Parathyroid adenoma (tissue), 2 donors: Measurements from ENCODE around the gene ITIH5.

Experiments used
- H2AFZ ChIP-seq: fragments of 300-600 bp; sonication (generic); one replicate; pipeline ENCODE4 v1.7.0; 2017; ENCODE audit warnings: antibody characterized with exemption, mild to moderate bottlenecking
- H3K27ac ChIP-seq: fragments of 300-600 bp; sonication (generic); one replicate; pipeline ENCODE4 v1.7.0; 2017
- H3K27me3 ChIP-seq: fragments of 300-600 bp; sonication (generic); one replicate; pipeline ENCODE4 v1.7.0; 2017; ENCODE audit warnings: low read length; ENCODE audit not compliant: control insufficient read depth, insufficient read depth
- H3K36me3 ChIP-seq: fragments of 300-600 bp; sonication (generic); one replicate; pipeline ENCODE4 v1.7.0; 2017; ENCODE audit warnings: low read length; ENCODE audit not compliant: control insufficient read depth, insufficient read depth
- H3K4me1 ChIP-seq: fragments of 300-600 bp; sonication (generic); one replicate; pipeline ENCODE4 v1.7.0; 2017; ENCODE audit warnings: control low read depth
- H3K4me2 ChIP-seq: fragments of 300-600 bp; sonication (generic); one replicate; pipeline ENCODE4 v1.7.0; 2017; ENCODE audit warnings: low read length
- H3K4me3 ChIP-seq: fragments of 300-600 bp; sonication (generic); one replicate; pipeline ENCODE4 v1.7.0; 2017; ENCODE audit warnings: low read depth, low read length
- H3K79me2 ChIP-seq: fragments of 300-600 bp; sonication (generic); one replicate; pipeline ENCODE4 v1.7.0; 2017; ENCODE audit warnings: control low read depth
- H3K9ac ChIP-seq: fragments of 300-600 bp; sonication (generic); one replicate; pipeline ENCODE4 v1.7.0; 2017; ENCODE audit warnings: mild to moderate bottlenecking
- H3K9me3 ChIP-seq: fragments of 300-600 bp; sonication (generic); one replicate; pipeline ENCODE4 v1.7.0; 2017; ENCODE audit warnings: low read length; ENCODE audit not compliant: control insufficient read depth
- CTCF ChIP-seq: fragments of 300-600 bp; sonication (generic); IDR thresholded peaks from one replicate; pipeline ENCODE4 v1.7.0; 2017; ENCODE audit warnings: antibody characterized with exemption, mild to moderate bottlenecking
- donor health status: primary hyperparathyroidism.

Gene ITIH5

GRCh38 chr10:7585228-7585627 is 81.5 kb downstream of the ITIH5 start:
- H3K4me1 ChIP-seq: no peaks in the 10 kb centered on the region
- no peaks in the 10 kb centered on the region for H3K9me3 ChIP-seq
- no peak for TF ChIP-seq CTCF
- H3K36me3 ChIP-seq: no peaks in the 10 kb centered on the region
- H3K27ac ChIP-seq: no peak overlapping the region
- H2AFZ ChIP-seq: no peak overlapping the region
- H3K9ac ChIP-seq: no peak overlapping the region
- no peak overlapping the region for H3K4me3 ChIP-seq
- no peaks in the 10 kb centered on the region for H3K79me2 ChIP-seq
- H3K4me2 ChIP-seq: no peak overlapping the region
- no peaks in the 10 kb centered on the region for H3K27me3 ChIP-seq

GRCh38 chr10:7583626-7584025 is 83.1 kb downstream of the ITIH5 start:
- no peak overlapping the region for H2AFZ ChIP-seq
- no peak overlapping the region for H3K4me3 ChIP-seq
- no peaks in the 10 kb centered on the region for H3K9me3 ChIP-seq
- no peak overlapping the region for H3K27ac ChIP-seq
- H3K27me3 ChIP-seq: no peaks in the 10 kb centered on the region
- no peak for TF ChIP-seq CTCF
- H3K36me3 ChIP-seq: no peaks in the 10 kb centered on the region
- no peaks in the 10 kb centered on the region for H3K79me2 ChIP-seq
- H3K4me1 ChIP-seq: no peaks in the 10 kb centered on the region
- H3K4me2 ChIP-seq: no peak overlapping the region
- no peak overlapping the region for H3K9ac ChIP-seq

- TF ChIP-seq CTCF: no peak
Observed at GRCh38 chr10:7580520-7580919, 86.2 kb downstream of the ITIH5 start.

GRCh38 chr10:7579681-7580080 is 87.1 kb downstream of the ITIH5 start:
- TF ChIP-seq CTCF: no peak
- Histone ChIP-seq H3K4me3 (no peak overlapping the region), H3K36me3 (no peaks in the 10 kb centered on the region), H3K79me2 (no peaks in the 10 kb centered on the region), H3K9ac (no peak overlapping the region), H3K4me1 (no peaks in the 10 kb centered on the region), H3K27ac (no peak overlapping the region), H3K9me3 (no peaks in the 10 kb centered on the region), H3K27me3 (no peaks in the 10 kb centered on the region), H2AFZ (no peak overlapping the region), H3K4me2 (no peak overlapping the region)

More at GRCh38 chr10:7580520-7580919, 86.2 kb downstream of the ITIH5 start:
- no peaks in the 10 kb centered on the region for H3K36me3 ChIP-seq
- no peaks in the 10 kb centered on the region for H3K9me3 ChIP-seq
- H3K4me1 ChIP-seq: no peaks in the 10 kb centered on the region
- H3K4me3 ChIP-seq: no peak overlapping the region
- H2AFZ ChIP-seq: no peak overlapping the region
- H3K4me2 ChIP-seq: no peak overlapping the region
- H3K79me2 ChIP-seq: no peaks in the 10 kb centered on the region
- no peak overlapping the region for H3K27ac ChIP-seq
- H3K9ac ChIP-seq: no peak overlapping the region
- H3K27me3 ChIP-seq: no peaks in the 10 kb centered on the region

- Histone ChIP-seq H3K9ac (no peak overlapping the region), H3K4me1 (no peaks in the 10 kb centered on the region), H3K4me2 (no peak overlapping the region), H3K36me3 (no peaks in the 10 kb centered on the region), H3K9me3 (no peaks in the 10 kb centered on the region), H3K79me2 (no peaks in the 10 kb centered on the region), H2AFZ (no peak overlapping the region), H3K4me3 (no peak overlapping the region), H3K27me3 (no peaks in the 10 kb centered on the region), H3K27ac (no peak overlapping the region)
- no peak for TF ChIP-seq CTCF
Observed at GRCh38 chr10:7577579-7577978, 89.2 kb downstream of the ITIH5 start.
